PC-3 (cell line): ENCODE measurements around the gene CLEC17A.
"Not testable (repeated sequence)": the region's sequence is repeated elsewhere in the genome, so short reads cannot be mapped to it uniquely, and the experiment has no call there.

Experiments used
- EZH2 ChIP-seq: fragments of 300-600 bp; sonication (generic); IDR thresholded peaks from one replicate; pipeline ENCODE4 v1.6.1; 2017; ENCODE audit warnings: antibody characterized with exemption, mild to moderate bottlenecking, low read length; ENCODE audit not compliant: unreplicated experiment
- EZH2phosphoT487 ChIP-seq: fragments of 300-600 bp; sonication (generic); IDR thresholded peaks from 2 replicates; pipeline ENCODE4 v1.6.1; 2018; ENCODE audit warnings: mild to moderate bottlenecking, antibody characterized with exemption, low read length, borderline replicate concordance
- TF ChIP-seq, protein P1 (sequence below): fragments of 300-600 bp; sonication (generic); conservative IDR thresholded peaks from 2 replicates; pipeline ENCODE4 v1.5.1; 2017; ENCODE audit warnings: antibody characterized with exemption, low read depth, mild to moderate bottlenecking, low read length

GRCh38 chr19:14551134-14552005 is 31.5 kb upstream of the CLEC17A start:
- TF ChIP-seq, protein P1, sequence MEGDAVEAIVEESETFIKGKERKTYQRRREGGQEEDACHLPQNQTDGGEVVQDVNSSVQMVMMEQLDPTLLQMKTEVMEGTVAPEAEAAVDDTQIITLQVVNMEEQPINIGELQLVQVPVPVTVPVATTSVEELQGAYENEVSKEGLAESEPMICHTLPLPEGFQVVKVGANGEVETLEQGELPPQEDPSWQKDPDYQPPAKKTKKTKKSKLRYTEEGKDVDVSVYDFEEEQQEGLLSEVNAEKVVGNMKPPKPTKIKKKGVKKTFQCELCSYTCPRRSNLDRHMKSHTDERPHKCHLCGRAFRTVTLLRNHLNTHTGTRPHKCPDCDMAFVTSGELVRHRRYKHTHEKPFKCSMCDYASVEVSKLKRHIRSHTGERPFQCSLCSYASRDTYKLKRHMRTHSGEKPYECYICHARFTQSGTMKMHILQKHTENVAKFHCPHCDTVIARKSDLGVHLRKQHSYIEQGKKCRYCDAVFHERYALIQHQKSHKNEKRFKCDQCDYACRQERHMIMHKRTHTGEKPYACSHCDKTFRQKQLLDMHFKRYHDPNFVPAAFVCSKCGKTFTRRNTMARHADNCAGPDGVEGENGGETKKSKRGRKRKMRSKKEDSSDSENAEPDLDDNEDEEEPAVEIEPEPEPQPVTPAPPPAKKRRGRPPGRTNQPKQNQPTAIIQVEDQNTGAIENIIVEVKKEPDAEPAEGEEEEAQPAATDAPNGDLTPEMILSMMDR, result peak; percentile 48; the same call in 1 of the 2 replicates
- not testable (repeated sequence) for TF ChIP-seq EZH2, EZH2phosphoT487
